ENCODE results near the gene GREM2.

Gene GREM2

DNA sequence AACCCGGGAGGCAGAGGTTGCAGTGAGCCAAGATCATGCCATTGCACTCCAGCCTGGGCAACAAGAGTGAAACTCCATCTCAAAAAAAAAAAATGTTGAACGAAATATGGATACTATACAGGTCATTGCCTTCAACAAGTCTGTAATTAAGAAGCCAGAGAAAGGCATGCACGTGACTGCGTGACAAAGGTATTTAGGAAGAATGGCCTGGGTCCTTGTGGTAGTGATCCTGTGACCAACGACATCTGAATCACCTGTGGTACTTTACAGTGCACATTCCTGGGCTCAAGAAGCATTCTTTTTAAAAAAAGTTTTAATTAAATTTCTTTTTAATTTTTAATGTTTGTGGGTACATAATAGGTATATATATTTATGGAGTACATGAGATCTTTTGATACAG is 115.0 kb downstream of the GREM2 start:
- DNase-seq, result peak; percentile 85

GRCh38 chr1:240496356-240496755 is 115.6 kb downstream of the GREM2 start:
- no peak for DNase-seq

DNA sequence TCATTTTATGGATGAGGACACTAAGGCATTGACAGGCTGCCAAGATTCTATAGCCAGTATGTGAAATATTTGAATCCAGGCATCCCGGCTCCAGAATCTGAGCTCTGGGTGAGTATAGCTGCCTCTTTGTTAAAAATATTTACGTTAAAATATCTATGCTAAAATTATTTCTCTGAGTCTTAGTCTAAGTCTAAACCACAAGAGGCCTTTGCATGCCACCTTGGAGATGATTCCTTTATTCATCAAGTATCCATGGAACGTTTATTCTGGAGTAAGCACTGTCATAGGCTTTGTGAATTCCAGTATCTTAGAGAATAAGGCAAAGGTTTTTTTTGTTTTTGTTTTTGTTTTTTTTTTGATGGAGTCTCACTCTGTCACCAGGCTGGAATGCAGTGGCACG is 116.4 kb downstream of the GREM2 start:
- no peak for DNase-seq

DNA sequence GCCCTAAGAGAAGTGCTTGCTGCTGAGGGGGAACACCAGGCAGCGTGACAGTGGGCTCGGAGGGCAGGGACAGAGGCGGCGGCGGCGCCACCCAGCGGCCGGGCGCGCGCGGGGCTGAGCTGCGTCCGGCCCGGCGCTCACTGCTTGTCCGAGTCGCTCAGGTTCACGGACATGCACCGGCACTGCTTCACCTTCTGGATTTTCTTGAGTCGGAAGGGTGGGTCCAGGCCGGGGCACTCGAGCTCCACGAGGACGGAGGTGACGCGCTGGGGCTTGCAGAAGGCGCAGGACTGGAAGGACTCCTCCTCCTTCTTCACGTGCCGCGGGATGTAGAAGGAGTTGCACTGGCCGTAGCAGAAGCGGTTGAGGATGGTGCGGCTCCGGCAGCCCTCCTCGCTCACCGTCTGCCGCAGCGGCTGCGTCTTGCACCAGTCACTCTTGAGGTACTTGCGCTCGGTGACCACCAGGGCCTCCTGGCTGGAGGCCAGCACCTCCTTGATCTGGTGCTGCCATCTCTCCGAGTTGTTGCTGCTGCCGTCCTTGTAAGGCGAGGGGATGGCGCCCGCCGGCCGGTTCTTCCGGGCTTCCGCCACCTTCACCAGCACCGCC is 119.0 kb downstream of the GREM2 start:
- peak; percentile 94 for DNase-seq

- no peak for DNase-seq
These were observed 120.2 kb downstream of the GREM2 start for GRCh38 chr1:240491796-240492195.

DNA sequence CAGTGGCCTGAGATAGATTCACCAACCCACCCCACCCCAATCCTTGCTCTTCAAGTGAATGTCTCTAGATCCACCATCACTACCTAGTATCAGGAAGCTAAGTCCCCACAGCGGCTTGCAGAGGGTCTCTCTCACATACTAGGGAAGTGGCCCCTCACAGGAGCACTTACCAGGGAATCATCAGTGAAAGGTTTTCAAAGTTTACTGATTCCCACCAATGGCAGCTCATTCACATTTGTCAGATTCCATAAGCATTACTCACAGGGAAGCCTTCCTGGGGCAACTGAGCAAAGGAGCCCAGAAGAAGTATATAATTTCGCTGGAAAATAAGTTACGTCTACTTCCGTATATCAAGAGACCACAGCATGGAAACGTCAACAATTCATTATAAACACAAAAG is 120.8 kb downstream of the GREM2 start:
- DNase-seq, result peak; percentile 69

DNA sequence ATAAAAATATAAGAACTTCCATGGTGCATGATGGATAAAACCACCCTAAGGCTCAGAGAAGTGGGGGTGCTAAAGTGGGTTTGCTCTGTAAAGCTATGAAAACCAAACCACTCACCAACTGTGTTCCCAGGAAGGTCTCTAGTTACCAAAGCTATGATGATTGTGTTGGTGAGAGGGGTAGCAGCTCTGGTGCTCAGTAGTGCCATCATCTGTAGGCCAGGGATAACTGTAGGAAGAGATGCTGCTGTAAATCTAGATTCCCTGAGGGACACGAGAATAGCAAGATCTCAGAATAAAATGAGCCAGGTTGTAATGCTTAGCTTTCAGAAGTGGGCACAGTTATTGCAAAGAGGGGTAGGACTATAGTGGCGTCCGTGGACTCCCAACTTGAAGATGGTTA is 124.5 kb downstream of the GREM2 start:
- no peak for DNase-seq

DNA sequence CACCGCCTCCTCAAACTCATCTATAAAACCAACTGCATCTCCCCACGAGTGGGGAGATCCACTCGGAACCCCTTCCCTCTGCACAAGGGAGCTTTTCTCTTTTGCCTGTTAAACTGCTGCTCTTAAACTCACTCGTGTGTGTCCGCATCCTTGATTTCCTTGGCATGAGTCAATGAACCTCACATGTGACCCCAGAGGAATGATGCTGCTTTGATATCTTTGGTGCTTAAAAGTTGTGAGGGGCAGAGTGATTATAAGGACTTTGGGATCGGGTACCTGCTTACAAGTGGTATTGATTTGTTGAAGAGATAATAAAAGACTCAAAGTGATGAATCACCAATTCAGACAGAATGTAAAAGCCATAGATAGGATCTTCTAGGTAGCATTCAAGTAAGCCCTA is 125.3 kb downstream of the GREM2 start:
- DNase-seq, result no peak

DNA sequence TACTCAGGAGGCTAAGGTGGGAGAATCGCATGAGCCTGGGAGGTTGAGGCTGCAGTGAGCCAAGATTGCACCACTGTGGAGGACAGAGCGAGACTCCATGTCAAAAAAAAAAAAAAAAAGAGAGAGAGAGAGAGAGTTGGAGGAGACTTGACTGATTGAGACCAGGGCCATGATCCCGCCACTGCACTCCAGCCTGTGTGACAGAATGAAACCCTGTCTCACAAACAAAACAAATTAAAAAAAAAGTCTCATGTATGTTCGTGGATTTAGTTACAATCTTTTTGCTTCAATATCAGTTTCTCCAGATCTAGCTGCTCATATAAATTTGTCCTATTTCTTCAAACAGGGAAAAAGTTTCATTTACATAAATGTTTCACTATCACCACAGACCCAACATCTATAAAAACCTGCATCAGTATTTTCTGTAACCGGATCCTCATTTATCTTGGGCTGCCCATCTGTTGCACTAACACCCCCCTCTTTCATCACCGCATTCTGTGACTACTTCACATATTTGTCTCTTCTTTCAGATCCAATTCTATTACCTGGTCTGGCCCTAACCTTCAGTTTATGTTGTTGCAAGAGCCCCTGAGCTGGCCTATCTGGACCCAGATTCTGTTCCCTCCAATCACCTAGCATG is 127.0 kb downstream of the GREM2 start:
- no peak for DNase-seq

GRCh38 chr1:240478536-240478935 is 133.4 kb downstream of the GREM2 start:
- DNase-seq, result no peak

- no peak for DNase-seq
These were observed 136.1 kb downstream of the GREM2 start for GRCh38 chr1:240475832-240476231.

- no peak for DNase-seq
These were observed 137.8 kb downstream of the GREM2 start for GRCh38 chr1:240474133-240474614.

GRCh38 chr1:240468656-240469055 is 143.3 kb downstream of the GREM2 start:
- no peak for DNase-seq

GRCh38 chr1:240467895-240468294 is 144.1 kb downstream of the GREM2 start:
- no peak for DNase-seq

GRCh38 chr1:240466509-240466908 is 145.4 kb downstream of the GREM2 start:
- no peak for DNase-seq

DNA sequence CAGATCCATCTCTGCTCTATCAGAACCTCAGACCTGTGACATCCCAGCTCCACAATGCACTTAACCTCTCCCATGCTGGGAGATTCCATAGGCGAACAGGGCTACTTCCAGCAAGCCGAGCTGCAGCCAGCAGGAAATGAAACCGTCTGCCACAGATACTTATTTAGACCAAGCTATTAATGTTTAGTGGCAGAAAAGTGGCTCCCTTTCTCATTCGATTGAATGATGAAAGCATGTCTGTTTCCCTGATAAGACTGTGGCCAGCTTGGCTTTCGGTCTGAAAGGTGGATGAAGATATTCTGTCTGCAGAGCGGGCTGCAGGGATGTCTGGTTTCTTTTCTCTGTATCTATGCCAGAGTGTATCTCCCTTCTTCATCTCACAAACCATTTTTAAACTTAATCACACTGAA is 146.4 kb downstream of the GREM2 start:
- DNase-seq, result peak; percentile 85

- no peak for DNase-seq
These were observed 147.9 kb downstream of the GREM2 start for GRCh38 chr1:240464099-240464498.

GRCh38 chr1:240462766-240463395 is 149.1 kb downstream of the GREM2 start:
- DNase-seq, result no peak

- no peak for DNase-seq
These were observed 149.7 kb downstream of the GREM2 start for GRCh38 chr1:240462277-240462676.

GRCh38 chr1:240457203-240457602 is 154.8 kb downstream of the GREM2 start:
- no peak for DNase-seq

DNA sequence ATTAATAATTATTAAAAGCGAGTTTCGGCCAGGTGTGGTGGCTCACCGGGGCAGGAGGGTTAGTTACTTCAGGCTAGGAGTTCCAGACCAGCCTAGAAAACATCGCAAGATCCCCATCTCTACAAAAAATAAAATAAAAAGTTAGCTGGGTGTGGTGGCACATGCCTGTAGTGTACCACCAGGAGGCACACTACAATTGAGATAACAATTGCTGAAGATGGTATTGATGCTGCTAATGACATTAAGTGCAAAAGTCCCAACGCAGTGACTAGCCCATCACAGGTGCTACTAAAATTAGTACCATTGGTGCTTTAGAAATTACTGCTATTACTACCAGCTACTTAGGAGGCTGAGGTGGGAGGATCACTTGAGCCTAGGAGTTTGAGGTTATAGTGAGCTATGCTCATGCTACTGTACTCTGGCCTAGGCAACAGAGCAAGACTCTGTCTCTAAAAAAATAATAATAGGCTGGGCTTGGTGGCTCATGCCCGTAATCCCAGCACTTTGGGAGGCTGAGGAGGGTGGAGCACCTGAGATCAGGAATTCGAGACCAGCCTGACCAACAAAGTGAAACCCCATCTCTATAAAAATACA is 156.6 kb downstream of the GREM2 start:
- no peak for DNase-seq

GRCh38 chr1:240445369-240445768 is 166.6 kb downstream of the GREM2 start:
- DNase-seq, result no peak

DNA sequence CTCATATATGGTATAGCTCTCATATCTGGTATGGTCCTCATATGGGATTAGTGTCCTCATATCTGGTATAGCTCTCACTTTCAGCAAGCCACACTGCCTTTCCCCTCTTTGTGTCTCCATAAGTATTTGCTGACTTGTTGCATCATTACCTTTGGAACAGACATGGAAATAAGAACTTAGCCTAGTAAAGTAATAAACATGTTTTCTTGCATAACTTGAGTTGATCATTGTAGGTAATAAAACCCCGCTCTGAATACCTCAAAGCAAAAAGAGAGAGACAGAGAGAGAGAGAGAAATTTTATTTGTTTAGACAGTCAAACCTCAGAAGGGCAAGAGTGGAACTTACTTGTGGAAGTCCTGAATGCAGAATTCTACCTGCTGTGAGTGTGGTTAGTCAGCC is 170.3 kb downstream of the GREM2 start:
- DNase-seq, result no peak
